22Rv1 (cell line): Measurements from ENCODE around the gene KPNB1.
"Not testable (repeated sequence)": the region's sequence is repeated elsewhere in the genome, so short reads cannot be mapped to it uniquely, and the experiment has no call there.

Source experiments
- H3K27ac ChIP-seq: fragments of 450-650 bp; 2 replicates; pipeline ENCODE4 v1.5.1; 2017
- ZFX ChIP-seq: fragments of 450-650 bp; IDR thresholded peaks from 2 replicates; pipeline ENCODE4 v1.6.1; 2017; ENCODE audit warnings: antibody characterized with exemption, borderline replicate concordance
- TF ChIP-seq, protein P1 (sequence below): fragments of 450-650 bp; IDR thresholded peaks from 2 replicates; pipeline ENCODE4 v1.5.1; 2017; ENCODE audit warnings: mild to moderate bottlenecking

The KPNB1 gene

DNA sequence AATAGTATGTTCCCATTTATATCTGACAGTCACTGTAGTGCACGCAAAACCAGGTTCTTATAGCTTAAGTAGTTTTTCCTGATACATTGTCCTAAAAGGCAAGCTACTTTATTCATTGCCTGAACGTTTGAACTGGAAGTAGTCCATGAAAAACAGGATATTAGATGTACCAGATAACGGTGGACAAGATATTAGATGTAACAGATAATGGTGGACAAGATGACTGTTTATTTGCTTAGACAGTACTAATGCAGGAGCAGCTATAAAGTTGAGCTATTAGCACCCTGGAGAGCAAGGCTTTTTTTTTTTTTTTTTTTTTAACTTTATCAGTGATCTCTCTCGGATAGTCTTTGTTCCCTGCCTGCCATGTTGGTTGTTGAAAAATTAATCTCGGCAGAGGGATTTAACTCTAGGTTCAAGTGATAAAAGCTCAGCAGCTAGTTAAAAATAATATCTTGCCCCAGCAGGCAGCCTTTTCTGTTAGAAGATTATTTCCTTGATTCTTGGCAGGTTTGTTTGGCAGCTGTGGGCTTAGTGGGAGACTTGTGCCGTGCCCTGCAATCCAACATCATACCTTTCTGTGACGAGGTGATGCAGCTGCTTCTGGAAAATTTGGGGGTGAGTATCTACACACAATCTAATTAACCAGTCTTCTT lies 26.9 kb downstream of the KPNB1 start:
- H3K27ac ChIP-seq = peak overlapping the region; percentile 33
- TF ChIP-seq, protein P1, sequence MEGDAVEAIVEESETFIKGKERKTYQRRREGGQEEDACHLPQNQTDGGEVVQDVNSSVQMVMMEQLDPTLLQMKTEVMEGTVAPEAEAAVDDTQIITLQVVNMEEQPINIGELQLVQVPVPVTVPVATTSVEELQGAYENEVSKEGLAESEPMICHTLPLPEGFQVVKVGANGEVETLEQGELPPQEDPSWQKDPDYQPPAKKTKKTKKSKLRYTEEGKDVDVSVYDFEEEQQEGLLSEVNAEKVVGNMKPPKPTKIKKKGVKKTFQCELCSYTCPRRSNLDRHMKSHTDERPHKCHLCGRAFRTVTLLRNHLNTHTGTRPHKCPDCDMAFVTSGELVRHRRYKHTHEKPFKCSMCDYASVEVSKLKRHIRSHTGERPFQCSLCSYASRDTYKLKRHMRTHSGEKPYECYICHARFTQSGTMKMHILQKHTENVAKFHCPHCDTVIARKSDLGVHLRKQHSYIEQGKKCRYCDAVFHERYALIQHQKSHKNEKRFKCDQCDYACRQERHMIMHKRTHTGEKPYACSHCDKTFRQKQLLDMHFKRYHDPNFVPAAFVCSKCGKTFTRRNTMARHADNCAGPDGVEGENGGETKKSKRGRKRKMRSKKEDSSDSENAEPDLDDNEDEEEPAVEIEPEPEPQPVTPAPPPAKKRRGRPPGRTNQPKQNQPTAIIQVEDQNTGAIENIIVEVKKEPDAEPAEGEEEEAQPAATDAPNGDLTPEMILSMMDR = no peak
- no peak for TF ChIP-seq ZFX

DNA sequence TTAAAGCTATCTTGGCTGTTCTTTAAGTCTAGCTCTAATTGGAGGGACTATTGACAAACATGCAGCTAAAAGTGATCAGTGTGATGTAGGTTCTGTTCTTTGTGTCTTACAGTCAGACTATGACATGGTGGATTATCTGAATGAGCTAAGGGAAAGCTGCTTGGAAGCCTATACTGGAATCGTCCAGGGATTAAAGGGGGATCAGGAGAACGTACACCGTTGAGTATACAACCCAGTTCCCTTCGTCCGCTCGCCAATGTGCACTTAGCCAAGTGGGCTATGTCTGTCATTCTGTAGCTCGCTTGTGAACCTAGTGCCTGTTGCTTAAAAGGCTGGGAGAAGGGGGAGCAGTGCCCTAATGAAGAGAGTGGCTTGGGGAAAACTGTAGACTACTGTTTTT lies 28.5 kb downstream of the KPNB1 start:
- no peak overlapping the region for H3K27ac ChIP-seq
- no peak for TF ChIP-seq ZFX
- TF ChIP-seq, protein P1 = no peak

DNA sequence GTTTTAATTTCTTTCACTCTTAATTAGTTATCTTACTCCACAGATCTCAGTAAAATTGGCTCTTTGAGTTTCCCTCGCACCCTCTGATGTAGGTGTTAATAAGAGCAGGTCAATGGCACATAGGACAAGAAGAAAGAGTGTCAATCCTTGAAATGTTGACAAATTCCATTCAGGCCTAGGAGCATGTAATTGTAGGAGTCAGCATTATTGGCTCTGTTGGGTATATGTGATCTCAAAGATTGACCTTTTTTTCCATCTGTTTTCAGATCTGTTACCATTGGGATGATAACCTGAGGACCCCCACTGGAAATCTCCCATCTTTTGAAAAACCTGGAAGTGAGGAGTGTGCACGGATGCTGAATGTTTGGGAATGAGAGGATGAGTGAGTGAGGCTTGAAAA lies 32.4 kb downstream of the KPNB1 start:
- H3K27ac ChIP-seq = 0 out of 2 replicates have a peak overlapping the region, but pooled peaks have one; percentile 2
- TF ChIP-seq ZFX = no peak
- TF ChIP-seq, protein P1 = no peak

DNA sequence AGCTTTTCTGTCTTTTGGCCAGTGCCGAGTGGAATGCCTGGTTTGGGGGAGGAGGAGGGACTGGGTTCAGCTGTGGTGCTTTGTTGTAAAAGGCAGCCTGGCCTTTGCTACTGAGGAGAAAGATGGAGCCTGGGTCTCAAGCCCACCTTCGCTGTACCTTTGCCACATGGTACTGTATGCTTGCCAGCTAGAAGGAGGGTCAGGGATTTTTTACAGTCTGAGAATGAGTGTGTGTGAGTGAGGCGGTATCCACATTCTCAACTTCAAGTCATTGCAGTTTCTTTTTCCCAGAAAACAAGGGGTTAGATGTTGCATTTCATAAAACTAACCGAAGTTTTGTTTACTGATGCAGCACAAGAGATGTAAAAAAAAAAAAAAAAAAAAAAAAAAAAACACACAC lies 33.0 kb downstream of the KPNB1 start:
- not testable (repeated sequence) for H3K27ac ChIP-seq

DNA sequence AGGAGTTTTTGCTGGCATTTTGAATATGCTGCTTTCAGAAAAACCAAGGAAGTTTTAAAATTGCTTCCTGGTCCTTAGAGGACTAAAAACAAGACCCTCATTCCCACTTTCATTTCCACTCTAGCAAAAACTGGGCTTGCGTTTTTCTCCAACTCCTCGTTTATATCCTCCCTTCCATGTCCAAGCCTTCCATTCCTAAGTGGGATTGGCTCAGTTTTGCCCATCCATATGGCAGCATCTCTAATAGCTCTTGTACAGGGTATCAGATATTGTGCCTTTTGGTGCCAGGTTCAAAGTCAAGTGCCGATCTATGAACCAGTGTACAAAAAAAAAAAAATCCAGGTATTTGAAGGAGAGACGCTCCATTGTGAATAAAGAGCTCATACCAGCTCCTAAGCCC lies 34.3 kb downstream of the KPNB1 start:
- peak overlapping the region; percentile 30 for H3K27ac ChIP-seq
- TF ChIP-seq ZFX = no peak
- TF ChIP-seq, protein P1 = no peak

DNA sequence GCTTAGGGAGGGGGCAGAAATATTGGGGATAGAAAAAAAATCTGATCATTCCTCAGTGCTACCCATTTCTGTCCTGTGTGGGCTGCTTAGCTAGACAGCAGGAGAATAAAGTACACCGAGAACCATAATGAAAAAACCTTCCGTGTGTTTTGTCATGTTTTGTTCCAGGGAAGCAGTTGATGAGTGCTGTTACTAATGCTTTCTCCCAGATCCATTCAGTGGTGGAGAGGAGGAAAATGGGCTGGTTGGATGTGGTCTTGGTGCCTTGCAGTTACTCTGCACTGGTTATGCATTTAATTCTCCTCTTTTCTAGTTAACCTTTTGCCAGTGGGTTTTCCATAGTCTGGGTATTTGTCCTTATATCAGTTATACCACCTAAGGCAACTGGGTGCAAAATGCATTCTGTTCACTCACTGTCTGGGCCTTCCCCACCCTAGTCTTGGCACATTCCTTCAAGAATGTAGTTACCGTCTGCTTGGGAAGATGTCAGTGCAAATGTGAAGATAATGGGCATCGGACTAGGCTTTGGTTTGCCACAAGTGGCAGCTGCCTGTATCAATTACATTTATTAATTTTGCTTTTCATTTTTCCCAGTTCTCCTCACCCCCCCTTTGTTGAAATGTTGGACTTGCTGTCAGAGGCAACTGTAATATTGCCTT lies 34.9 kb downstream of the KPNB1 start:
- peak overlapping the region; percentile 30; the same call in 1 of the 2 replicates for H3K27ac ChIP-seq
- TF ChIP-seq, protein P1 = no peak
- no peak for TF ChIP-seq ZFX

DNA sequence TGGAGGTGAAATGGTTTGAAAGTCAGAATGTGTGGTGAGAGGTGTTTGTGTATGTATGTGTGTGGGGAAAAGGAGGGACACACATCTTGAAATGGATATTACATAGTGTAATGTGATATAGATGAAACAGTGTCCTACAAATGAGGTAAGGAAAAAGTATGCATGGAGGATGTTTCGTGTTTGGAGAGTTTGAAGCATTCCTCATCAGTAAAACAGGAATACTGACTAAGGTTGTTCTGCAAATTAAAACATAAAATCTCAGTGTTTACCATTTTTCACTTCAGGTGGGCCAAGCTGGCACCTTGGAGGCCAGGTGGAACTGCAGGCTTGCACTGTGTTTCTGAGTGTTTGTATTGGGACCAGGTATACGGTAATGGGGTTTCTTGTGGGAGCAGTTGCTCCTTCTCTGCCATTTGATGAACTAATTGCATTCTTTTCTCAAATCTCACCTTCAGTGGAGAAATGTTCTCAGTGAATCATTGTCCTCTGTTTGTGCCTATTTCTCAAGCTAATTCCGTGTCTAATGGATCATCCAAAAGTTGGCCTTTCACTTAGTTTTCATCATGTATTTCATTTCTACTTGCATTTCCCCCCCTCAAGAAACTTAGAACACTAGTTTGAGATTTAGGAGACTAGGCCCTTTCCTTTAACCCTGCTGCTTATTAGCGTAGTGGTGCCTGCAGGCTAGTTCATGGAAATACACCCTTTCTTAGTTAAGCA lies 36.0 kb downstream of the KPNB1 start:
- peak overlapping the region; percentile 52 for H3K27ac ChIP-seq
- TF ChIP-seq, protein P1 = no peak
- TF ChIP-seq ZFX = no peak
